ENCODE results near the gene ZCCHC7. TPM values are rescaled to one million over a fixed set of nuclear protein-coding genes. Genes with fewer than 3 reads are reported as not detected.
A peak's percentile ranks its signal among the peaks of the same experiment; 100 is the strongest.
"Not testable (repeated sequence)": the region's sequence is repeated elsewhere in the genome, so short reads cannot be mapped to it uniquely, and the experiment has no call there.

ZCCHC7 gene
- total and polyA plus RNA-seq, 2 experiments from 2014 or later = 29.8 to 38.8 TPM

DNA sequence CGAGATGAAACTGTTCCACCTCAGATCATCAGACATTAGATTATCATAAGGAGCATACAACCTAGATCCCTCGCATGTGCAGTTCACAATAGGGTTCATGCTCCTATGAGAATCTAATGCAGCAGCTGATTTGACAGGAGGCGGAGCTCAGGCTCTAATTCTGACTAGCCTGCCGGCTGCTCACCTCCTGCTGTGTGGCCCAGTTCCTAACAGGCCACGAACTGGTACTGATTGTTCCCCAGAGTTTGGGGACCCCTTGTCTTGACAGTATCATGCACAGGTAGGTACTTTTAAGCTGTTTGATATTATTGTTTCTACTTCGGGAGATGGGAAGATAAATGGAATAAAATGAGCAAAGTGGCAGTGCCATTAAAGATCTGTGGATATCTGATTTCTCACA is 66.9 kb downstream of the ZCCHC7 start:
- H3K79me2 ChIP-seq (replicated peaks; ENCODE audit: insufficient read depth) = peaks cover 16% of the 10 kb centered on the region
- H3K27ac Mint-ChIP-seq = no peak overlapping the region; the same call in 1 of the 2 replicates
- H3K4me3 ChIP-seq = no peak overlapping the region
- peaks cover 8% of the 10 kb centered on the region for H3K27me3 Mint-ChIP-seq (ENCODE audit: insufficient read depth, low read depth, poor library complexity)
- H3K4me1 Mint-ChIP-seq = peaks cover 45% of the 10 kb centered on the region
- H3K9me2 ChIP-seq (ENCODE audit: insufficient read depth) = no peaks in the 10 kb centered on the region
- ATAC-seq = no peak
- no peaks in the 10 kb centered on the region for H3K36me3 ChIP-seq (ENCODE audit: insufficient read depth)
- peaks cover 9% of the 10 kb centered on the region for H3K9me3 Mint-ChIP-seq
- H3F3A ChIP-seq (replicated peaks; ENCODE audit: low read depth) = no peaks in the 10 kb centered on the region
- no peak overlapping the region for H2AFZ ChIP-seq
- peaks cover 48% of the 10 kb centered on the region for H3K4me1 ChIP-seq (ENCODE audit: insufficient read depth)
- 0 out of 2 replicates have a peak overlapping the region, but pooled peaks have one; percentile 27 for H3K4me2 ChIP-seq
- peaks cover 32% of the 10 kb centered on the region for H3K36me3 Mint-ChIP-seq (ENCODE audit: low read depth)
- no peak overlapping the region for H3K4me3 Mint-ChIP-seq
- DNase-seq (ENCODE audit: low spot score) = no peak
- no peaks in the 10 kb centered on the region for H4K20me1 ChIP-seq (replicated peaks; ENCODE audit: insufficient read depth)
- no peak overlapping the region for H3K27ac ChIP-seq (ENCODE audit: low read depth)
- TF ChIP-seq ZNF331 (CRISPR knock-in tag; IDR thresholded peaks at IDR 0.05; ENCODE audit: low read depth) (no peak), NANOG (IDR thresholded peaks at IDR 0.05; ENCODE audit: borderline replicate concordance) (no peak), CREB1 (CRISPR knock-in tag; IDR thresholded peaks at IDR 0.05; ENCODE audit: low read depth) (no peak), JUNB (IDR thresholded peaks at IDR 0.05; ENCODE audit: unreplicated experiment) (no peak), EZH2phosphoT487 (IDR thresholded peaks at IDR 0.05; ENCODE audit: unreplicated experiment) (no peak)
- TF ChIP-seq, protein P1, sequence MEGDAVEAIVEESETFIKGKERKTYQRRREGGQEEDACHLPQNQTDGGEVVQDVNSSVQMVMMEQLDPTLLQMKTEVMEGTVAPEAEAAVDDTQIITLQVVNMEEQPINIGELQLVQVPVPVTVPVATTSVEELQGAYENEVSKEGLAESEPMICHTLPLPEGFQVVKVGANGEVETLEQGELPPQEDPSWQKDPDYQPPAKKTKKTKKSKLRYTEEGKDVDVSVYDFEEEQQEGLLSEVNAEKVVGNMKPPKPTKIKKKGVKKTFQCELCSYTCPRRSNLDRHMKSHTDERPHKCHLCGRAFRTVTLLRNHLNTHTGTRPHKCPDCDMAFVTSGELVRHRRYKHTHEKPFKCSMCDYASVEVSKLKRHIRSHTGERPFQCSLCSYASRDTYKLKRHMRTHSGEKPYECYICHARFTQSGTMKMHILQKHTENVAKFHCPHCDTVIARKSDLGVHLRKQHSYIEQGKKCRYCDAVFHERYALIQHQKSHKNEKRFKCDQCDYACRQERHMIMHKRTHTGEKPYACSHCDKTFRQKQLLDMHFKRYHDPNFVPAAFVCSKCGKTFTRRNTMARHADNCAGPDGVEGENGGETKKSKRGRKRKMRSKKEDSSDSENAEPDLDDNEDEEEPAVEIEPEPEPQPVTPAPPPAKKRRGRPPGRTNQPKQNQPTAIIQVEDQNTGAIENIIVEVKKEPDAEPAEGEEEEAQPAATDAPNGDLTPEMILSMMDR (conservative IDR thresholded peaks at IDR 0.05; ENCODE audit: low read depth in 2 of 2) = no peak
- TF ChIP-seq, protein P2, sequence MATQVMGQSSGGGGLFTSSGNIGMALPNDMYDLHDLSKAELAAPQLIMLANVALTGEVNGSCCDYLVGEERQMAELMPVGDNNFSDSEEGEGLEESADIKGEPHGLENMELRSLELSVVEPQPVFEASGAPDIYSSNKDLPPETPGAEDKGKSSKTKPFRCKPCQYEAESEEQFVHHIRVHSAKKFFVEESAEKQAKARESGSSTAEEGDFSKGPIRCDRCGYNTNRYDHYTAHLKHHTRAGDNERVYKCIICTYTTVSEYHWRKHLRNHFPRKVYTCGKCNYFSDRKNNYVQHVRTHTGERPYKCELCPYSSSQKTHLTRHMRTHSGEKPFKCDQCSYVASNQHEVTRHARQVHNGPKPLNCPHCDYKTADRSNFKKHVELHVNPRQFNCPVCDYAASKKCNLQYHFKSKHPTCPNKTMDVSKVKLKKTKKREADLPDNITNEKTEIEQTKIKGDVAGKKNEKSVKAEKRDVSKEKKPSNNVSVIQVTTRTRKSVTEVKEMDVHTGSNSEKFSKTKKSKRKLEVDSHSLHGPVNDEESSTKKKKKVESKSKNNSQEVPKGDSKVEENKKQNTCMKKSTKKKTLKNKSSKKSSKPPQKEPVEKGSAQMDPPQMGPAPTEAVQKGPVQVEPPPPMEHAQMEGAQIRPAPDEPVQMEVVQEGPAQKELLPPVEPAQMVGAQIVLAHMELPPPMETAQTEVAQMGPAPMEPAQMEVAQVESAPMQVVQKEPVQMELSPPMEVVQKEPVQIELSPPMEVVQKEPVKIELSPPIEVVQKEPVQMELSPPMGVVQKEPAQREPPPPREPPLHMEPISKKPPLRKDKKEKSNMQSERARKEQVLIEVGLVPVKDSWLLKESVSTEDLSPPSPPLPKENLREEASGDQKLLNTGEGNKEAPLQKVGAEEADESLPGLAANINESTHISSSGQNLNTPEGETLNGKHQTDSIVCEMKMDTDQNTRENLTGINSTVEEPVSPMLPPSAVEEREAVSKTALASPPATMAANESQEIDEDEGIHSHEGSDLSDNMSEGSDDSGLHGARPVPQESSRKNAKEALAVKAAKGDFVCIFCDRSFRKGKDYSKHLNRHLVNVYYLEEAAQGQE (IDR thresholded peaks at IDR 0.05; ENCODE audit: unreplicated experiment) = no peak
- H3K27me3 ChIP-seq (ENCODE audit: insufficient read depth) = no peaks in the 10 kb centered on the region

DNA sequence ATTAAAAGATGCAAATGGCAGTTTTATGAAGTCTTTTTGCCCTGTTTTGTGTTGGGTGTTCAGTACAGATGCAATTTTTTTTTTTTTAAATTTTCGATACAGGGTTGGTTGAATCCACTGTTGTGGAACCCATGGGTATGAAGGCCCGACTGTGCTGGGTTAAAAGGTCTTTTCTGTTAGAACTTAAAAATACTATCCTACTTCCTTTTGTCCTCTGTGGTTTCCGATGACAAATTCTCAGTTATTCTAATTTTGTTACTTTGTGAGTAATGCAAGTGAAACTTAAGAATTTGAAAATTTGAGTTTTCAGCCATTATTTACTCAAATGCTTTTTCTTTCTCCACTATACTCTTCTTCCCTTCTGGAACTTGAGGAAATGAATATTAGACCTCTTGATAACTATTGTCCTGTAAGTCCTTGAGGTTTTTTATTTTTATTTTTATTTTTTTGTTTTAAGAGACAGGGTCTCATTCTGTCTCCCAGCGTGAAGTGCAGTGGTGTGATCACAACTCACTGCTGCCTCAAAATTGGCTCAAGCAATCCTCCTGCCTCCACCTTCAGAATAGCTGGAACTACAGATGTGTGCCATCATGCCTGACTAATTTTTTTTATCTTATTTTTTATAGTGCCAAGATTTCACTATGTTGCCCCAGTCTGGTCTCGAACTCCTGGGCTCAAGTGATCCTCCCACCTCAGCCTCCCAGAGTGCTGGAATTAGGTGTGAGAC is 67.5 kb downstream of the ZCCHC7 start:
- H3K27ac ChIP-seq (ENCODE audit: low read depth) = no peak overlapping the region
- no peak overlapping the region for H3K27ac Mint-ChIP-seq
- ATAC-seq (no peak), DNase-seq (ENCODE audit: low spot score) (no peak)
- H3K9me3 Mint-ChIP-seq = peaks cover 9% of the 10 kb centered on the region
- H4K20me1 ChIP-seq (replicated peaks; ENCODE audit: insufficient read depth) = no peaks in the 10 kb centered on the region
- H3K4me1 ChIP-seq (ENCODE audit: insufficient read depth) = peaks cover 54% of the 10 kb centered on the region
- TF ChIP-seq CREB1 (CRISPR knock-in tag; IDR thresholded peaks at IDR 0.05; ENCODE audit: low read depth) = no peak
- H3F3A ChIP-seq (replicated peaks; ENCODE audit: low read depth) = no peaks in the 10 kb centered on the region
- no peaks in the 10 kb centered on the region for H3K36me3 ChIP-seq (ENCODE audit: insufficient read depth)
- H2AFZ ChIP-seq = no peak overlapping the region
- peaks cover 18% of the 10 kb centered on the region for H3K79me2 ChIP-seq (replicated peaks; ENCODE audit: insufficient read depth)
- H3K4me3 ChIP-seq = no peak overlapping the region
- H3K4me3 Mint-ChIP-seq = no peak overlapping the region
- H3K4me2 ChIP-seq = 0 out of 2 replicates have a peak overlapping the region, but pooled peaks have one; percentile 27
- no peaks in the 10 kb centered on the region for H3K27me3 ChIP-seq (ENCODE audit: insufficient read depth)
- H3K36me3 Mint-ChIP-seq (ENCODE audit: low read depth) = peaks cover 32% of the 10 kb centered on the region
- H3K9me2 ChIP-seq (ENCODE audit: insufficient read depth) = no peaks in the 10 kb centered on the region
- H3K4me1 Mint-ChIP-seq = peaks cover 51% of the 10 kb centered on the region
- peaks cover 8% of the 10 kb centered on the region for H3K27me3 Mint-ChIP-seq (ENCODE audit: insufficient read depth, low read depth, poor library complexity)

DNA sequence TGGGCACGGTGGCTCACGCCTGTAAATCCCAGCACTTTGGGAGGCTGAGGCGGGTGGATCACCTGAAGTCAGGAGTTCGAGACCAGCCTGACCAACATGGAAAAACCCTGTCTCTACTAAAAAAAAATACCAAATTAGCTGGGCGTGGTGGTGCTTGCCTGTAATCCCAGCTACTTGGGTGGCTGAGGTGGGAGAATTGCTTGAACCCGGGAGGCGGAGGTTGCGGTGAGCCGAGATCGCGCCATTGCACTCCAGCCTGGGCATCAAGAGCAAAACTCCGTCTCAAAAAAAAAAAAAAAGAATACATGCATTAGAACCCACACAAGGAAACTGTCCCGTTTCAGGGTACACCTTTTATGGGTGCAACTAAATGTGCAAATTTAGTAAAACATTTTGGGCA is 70.4 kb downstream of the ZCCHC7 start:
- not testable (repeated sequence) for H3K9me2 ChIP-seq (ENCODE audit: insufficient read depth); H3K27me3 Mint-ChIP-seq (ENCODE audit: insufficient read depth, low read depth, poor library complexity); H3K9me3 Mint-ChIP-seq; H3K4me3 ChIP-seq; H3F3A ChIP-seq (replicated peaks; ENCODE audit: low read depth); H3K4me3 Mint-ChIP-seq; H3K27me3 ChIP-seq (ENCODE audit: insufficient read depth); H2AFZ ChIP-seq; H4K20me1 ChIP-seq (replicated peaks; ENCODE audit: insufficient read depth); ATAC-seq; DNase-seq (ENCODE audit: low spot score); H3K36me3 ChIP-seq (ENCODE audit: insufficient read depth)
- Histone ChIP-seq H3K27ac (ENCODE audit: low read depth) (peak overlapping the region; percentile 60; the same call in 1 of the 2 replicates), H3K4me1 (ENCODE audit: insufficient read depth) (peaks cover 49% of the 10 kb centered on the region), H3K4me2 (peak overlapping the region; percentile 63), H3K79me2 (replicated peaks; ENCODE audit: insufficient read depth) (peaks cover 22% of the 10 kb centered on the region)
- H3K36me3 Mint-ChIP-seq (ENCODE audit: low read depth) = peaks cover 28% of the 10 kb centered on the region
- peak overlapping the region; percentile 82; the same call in 1 of the 2 replicates for H3K27ac Mint-ChIP-seq
- H3K4me1 Mint-ChIP-seq = peaks cover 42% of the 10 kb centered on the region
